Aorta (tissue), 5 donors: ENCODE measurements around the gene CYLD. TPM values are rescaled to one million over a fixed set of nuclear protein-coding genes. Genes with fewer than 3 reads are reported as not detected.

ENCODE experiments used
- ATAC-seq: fragments of 200-7000 bp; cut with Tn5 transposase; one replicate; pipeline ENCODE4 v1.9.1; 2022; ENCODE audit warnings: moderate library complexity; ENCODE audit not compliant: low FRiP score
- DNase-seq, 2 donors: peaks; one replicate each; pipeline ENCODE4 v3.0.0-alpha.2; 2020
- H3K27ac ChIP-seq, 2 donors: one replicate each; pipeline ENCODE4 v1.5.1; 2013; ENCODE audit warnings: low read length in 2 of 2, mild to moderate bottlenecking in 2 of 2, moderate library complexity in 2 of 2, control low read depth in 1 of 2, inconsistent platforms in 1 of 2, low read depth in 1 of 2
- H3K27me3 ChIP-seq, 2 donors: one replicate each; pipeline ENCODE4 v1.6.1; 2013; ENCODE audit warnings: control low read depth in 1 of 2, low read length in 1 of 2, mild to moderate bottlenecking in 1 of 2, moderate library complexity in 1 of 2; ENCODE audit not compliant: insufficient read depth in 2 of 2, control insufficient read depth in 1 of 2
- H3K36me3 ChIP-seq, 2 donors: one replicate each; pipeline ENCODE4 v1.6.1; 2013; ENCODE audit warnings: control low read depth in 1 of 2, low read length in 1 of 2, mild to moderate bottlenecking in 1 of 2; ENCODE audit not compliant: insufficient read depth in 2 of 2, control insufficient read depth in 1 of 2
- H3K4me1 ChIP-seq, 2 donors: one replicate each; pipeline ENCODE4 v1.6.1; 2013; ENCODE audit warnings: low read length in 2 of 2, control low read depth in 1 of 2, mild to moderate bottlenecking in 1 of 2, moderate library complexity in 1 of 2; ENCODE audit not compliant: insufficient read depth in 2 of 2, control insufficient read depth in 1 of 2
- H3K4me3 ChIP-seq, 2 donors: one replicate each; pipeline ENCODE4 v1.5.1; 2013; ENCODE audit warnings: low read length in 2 of 2, control low read depth in 1 of 2, mild to moderate bottlenecking in 1 of 2
- H3K9me3 ChIP-seq: one replicate; pipeline ENCODE4 v1.6.1; 2013; ENCODE audit warnings: mild to moderate bottlenecking, low read length; ENCODE audit not compliant: control insufficient read depth
- WGBS, 2 donors: extraction: QIAGEN DNeasy Blood & Tissue Kit; methylation state at CpG; one replicate each; pipeline ENCODE4 v1.1.7; 2013; 5-methylcytosine and 5-hydroxymethylcytosine counted together
- intact Hi-C, 2 donors: fragments of 100-400 bp; cut with DNase I; formaldehyde crosslinking; loops; one replicate each; pipeline versions ENCODE4 v1.14.2 to v1.15.0; 2022
- polyA plus RNA-seq, 2 donors: library from polyadenylated mRNA; stranded (reverse); fragments of 200-250 nt; gene quantifications; one replicate each; pipeline ENCODE4 v1.2.3, GENCODE V29; 2013
- total RNA-seq, 2 donors: library from RNA; stranded (reverse); fragmentation: NEBNext Ultra II Directional; extraction: Animal tissue kit (Norgen Biotek cat#: 25700); gene quantifications; one replicate each; pipeline ENCODE4 v1.2.1, GENCODE V29; 2021
- donor health status: healthy with polysubstance abuse.
- donor health status: Bipolar disorder and iron deficiency.
- donor health status: DM: no; HTN: no; CAD: no.
- donor health status: DM: no; HTN: no; CAD: no.
- donor health status: DM: yes; HTN: yes; CAD: no.

Gene CYLD
- total and polyA plus RNA-seq, 4 donors: 15.8 to 65.1 (median 42.7) TPM

DNA sequence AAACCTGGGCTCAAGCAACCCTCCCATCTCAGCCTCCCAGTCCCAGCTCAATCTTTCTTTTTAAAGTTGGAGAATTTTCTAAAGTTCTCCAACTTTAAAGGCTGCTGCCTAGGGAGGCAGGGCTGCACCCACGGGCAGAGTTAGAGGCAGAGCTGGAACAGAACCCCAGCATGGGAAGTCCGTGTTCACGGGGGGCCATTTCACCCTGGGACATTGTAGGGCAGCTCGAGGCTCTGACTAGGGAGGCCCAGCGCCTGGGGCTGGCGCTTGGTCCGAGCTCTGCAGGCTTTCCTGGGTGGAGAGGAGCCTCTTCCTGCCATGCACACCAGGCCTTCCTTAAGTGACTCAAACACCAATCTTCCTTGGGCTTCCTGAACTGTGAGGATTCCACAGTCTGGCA, 70.2 kb downstream of the CYLD start:
- 92 to 95% methylated on average over 7 of the region's 7 CpGs for WGBS, 2 donors
- no peak for DNase-seq
- H3K27me3 ChIP-seq: no peaks in the 10 kb centered on the region
- no peak overlapping the region for H3K4me3 ChIP-seq
- intact Hi-C loops: no loop called here
- no peaks in the 10 kb centered on the region for H3K4me1 ChIP-seq
- no peak for ATAC-seq
- H3K36me3 ChIP-seq: no peaks in the 10 kb centered on the region
- H3K9me3 ChIP-seq: no peaks in the 10 kb centered on the region
- no peak overlapping the region for H3K27ac ChIP-seq

DNA sequence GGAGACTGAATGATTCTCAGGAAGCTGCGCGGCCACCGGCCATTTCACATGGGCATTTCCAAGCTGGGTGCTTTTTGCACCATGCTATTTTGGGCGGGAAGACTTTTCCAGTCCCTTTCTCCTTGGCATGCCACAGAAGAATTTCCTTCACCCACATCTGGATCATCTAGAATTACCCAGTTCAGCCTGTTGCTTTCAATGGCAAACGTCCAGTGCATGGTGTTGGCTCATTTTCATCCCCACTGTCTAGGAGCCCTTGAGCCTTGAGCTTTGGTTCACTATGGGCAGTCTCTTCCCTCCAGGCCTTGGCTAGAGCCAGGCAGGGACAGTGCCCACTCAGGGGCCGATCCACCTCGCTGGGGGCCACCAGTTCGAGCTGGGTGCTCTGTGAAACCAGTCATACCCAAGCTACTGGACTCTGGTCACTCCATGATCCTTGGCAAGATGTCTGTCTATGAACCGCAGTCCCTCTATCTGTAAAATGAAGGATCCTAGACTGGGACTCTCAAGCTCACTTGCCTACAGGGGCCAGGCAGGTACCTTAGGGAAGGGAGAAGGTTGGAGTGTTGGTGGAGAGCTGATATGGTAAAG, 71.1 kb downstream of the CYLD start:
- no peaks in the 10 kb centered on the region for H3K9me3 ChIP-seq
- DNase-seq: no peak
- intact Hi-C loops: no loop called here
- H3K36me3 ChIP-seq: no peaks in the 10 kb centered on the region
- ATAC-seq: no peak
- H3K27ac ChIP-seq: no peak overlapping the region
- no peak overlapping the region for H3K4me3 ChIP-seq
- WGBS, 2 donors: 48 to 53% methylated on average over 9 of the region's 9 CpGs
- H3K27me3 ChIP-seq: no peaks in the 10 kb centered on the region
- no peaks in the 10 kb centered on the region for H3K4me1 ChIP-seq

DNA sequence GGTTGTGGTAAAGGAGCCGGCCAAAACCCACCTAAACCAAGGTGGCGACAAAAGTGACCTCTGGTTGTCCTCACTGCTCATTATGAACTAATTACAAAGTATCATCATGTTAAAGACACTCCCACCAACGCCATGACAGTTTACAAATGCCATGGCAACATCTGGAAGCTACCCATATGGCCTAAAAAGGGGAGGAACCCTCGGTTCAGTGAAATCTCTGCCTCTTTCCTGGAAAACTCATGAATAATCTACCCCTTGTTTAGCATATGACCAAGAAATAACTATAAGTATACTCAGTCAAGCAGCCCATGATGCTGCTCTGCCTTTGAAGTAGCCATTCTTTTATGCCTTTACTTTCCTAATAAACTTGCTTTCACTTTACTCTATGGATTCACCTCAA, 72.2 kb downstream of the CYLD start:
- DNase-seq (no peak), ATAC-seq (no peak)
- no peak overlapping the region for H3K4me3 ChIP-seq
- intact Hi-C loops: no loop called here
- H3K9me3 ChIP-seq: no peaks in the 10 kb centered on the region
- no peaks in the 10 kb centered on the region for H3K4me1 ChIP-seq
- 84 to 86% methylated on average over 4 of the region's 4 CpGs for WGBS, 2 donors
- H3K36me3 ChIP-seq: no peaks in the 10 kb centered on the region
- no peak overlapping the region for H3K27ac ChIP-seq
- H3K27me3 ChIP-seq: no peaks in the 10 kb centered on the region

DNA sequence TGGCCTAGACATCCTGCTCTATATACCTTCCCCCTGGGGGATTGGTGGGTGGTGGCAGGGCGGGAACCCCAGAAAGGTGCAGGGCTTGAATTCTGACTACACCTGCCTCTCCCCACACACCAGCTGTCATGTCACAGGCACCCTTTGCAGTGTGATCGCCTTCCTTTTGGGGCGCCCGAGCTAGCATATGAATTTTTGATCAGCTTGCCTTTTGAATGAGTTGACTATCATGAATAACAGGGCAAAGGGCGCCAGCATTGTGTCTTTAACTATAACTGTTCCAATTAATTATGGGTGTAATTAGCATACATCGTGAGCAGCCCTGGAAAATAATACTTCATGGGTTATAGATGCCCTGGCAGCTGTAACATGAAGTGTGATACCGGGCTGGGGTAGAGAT, 72.7 kb downstream of the CYLD start:
- 95 to 99% methylated on average over 7 of the region's 7 CpGs for WGBS, 2 donors

DNA sequence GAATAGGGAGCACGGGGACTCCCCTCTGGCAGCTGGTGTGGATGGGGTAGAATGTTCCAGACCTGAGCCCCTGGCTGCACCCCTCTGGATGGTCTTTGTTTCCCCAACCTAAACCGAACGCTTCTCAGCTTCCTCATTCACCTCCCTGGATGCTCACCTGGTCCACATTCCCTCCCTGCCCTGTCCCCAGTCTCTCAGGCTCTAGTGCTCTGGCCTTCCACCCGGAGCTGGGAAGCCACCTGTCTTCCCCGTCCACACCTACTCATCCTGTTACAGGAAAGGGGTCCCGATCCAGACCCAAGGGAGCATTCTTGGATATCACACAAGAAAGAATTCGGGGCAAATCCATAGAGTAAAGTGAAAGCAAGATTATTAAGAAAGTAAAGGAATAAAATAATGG, 73.5 kb downstream of the CYLD start:
- ATAC-seq (no peak), DNase-seq (no peak)
- H3K36me3 ChIP-seq: no peaks in the 10 kb centered on the region
- intact Hi-C loops: no loop called here
- no peak overlapping the region for H3K4me3 ChIP-seq
- no peaks in the 10 kb centered on the region for H3K4me1 ChIP-seq
- 89 to 90% methylated on average over 7 of the region's 7 CpGs for WGBS, 2 donors
- H3K27ac ChIP-seq: no peak overlapping the region
- H3K9me3 ChIP-seq: no peaks in the 10 kb centered on the region
- H3K27me3 ChIP-seq: no peaks in the 10 kb centered on the region

More for the DNA sequence above, 72.7 kb downstream of the CYLD start:
- Histone ChIP-seq H3K27ac (no peak overlapping the region), H3K4me1 (no peaks in the 10 kb centered on the region), H3K27me3 (no peaks in the 10 kb centered on the region), H3K4me3 (no peak overlapping the region), H3K9me3 (no peaks in the 10 kb centered on the region), H3K36me3 (no peaks in the 10 kb centered on the region)
- DNase-seq (no peak), ATAC-seq (no peak)
- intact Hi-C loops: no loop called here

DNA sequence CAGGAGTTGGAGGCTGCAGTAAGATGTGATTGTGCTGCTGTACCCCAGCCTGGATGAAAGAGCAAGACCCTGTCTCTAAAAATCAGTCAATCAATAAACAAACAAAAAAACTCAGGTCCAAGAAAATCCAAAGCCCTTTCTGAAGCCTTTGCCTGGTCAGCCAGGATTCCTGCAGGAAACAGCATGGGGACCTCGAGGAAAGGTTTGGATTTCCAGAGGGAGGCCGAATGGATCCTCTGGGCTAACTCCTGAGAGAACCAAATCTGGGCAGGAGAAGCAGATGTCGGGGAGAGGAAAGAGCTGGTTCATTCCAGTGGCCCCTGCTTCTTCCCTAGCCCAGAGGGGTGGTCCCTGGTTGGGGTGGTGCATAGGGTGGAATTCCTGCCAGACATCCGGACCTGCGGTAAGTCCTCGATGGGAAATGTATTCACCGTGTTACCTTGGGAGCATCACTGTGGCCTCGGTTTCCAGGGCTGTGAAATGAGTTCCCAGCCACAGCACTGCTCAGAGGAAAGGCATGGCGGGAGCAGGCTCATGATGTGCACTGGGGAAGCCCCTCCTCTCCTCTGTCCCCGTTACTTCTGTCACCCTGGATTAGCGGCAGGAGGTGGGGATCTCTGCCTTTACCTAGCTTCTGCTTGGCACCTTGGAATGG, 75.1 kb downstream of the CYLD start:
- H3K27ac ChIP-seq: no peak overlapping the region
- DNase-seq (no peak), ATAC-seq (no peak)
- H3K9me3 ChIP-seq: no peaks in the 10 kb centered on the region
- intact Hi-C loops: no loop called here
- H3K4me3 ChIP-seq: no peak overlapping the region
- H3K27me3 ChIP-seq: no peaks in the 10 kb centered on the region
- H3K4me1 ChIP-seq: no peaks in the 10 kb centered on the region
- no peaks in the 10 kb centered on the region for H3K36me3 ChIP-seq
- WGBS, 2 donors: 84 to 89% methylated on average over 11 of the region's 11 CpGs

DNA sequence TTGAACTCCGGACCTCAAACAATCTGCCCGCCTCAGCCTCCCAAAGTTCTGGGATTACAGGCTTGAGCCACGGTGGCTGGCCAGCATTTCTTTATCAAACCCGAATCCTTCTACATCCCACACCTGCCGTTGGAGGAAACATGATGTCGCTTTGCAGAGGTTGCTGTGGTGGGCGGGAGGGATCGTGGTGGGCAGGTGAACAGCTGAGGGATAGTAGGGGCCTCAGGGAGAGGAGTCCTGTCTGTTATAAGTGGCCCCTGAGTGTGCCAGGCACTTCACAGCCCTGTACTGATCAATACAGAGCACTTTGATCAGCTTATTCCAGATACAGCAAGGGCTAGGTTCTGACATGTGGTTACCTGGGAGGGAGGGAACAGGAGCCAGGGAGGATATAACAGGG, 76.5 kb downstream of the CYLD start:
- Histone ChIP-seq H3K27ac (no peak overlapping the region), H3K4me3 (no peak overlapping the region), H3K36me3 (no peaks in the 10 kb centered on the region), H3K9me3 (no peaks in the 10 kb centered on the region), H3K4me1 (no peaks in the 10 kb centered on the region), H3K27me3 (no peaks in the 10 kb centered on the region)
- ATAC-seq (no peak), DNase-seq (no peak)
- intact Hi-C loops: no loop called here
- 89 to 91% methylated on average over 8 of the region's 8 CpGs for WGBS, 2 donors

DNA sequence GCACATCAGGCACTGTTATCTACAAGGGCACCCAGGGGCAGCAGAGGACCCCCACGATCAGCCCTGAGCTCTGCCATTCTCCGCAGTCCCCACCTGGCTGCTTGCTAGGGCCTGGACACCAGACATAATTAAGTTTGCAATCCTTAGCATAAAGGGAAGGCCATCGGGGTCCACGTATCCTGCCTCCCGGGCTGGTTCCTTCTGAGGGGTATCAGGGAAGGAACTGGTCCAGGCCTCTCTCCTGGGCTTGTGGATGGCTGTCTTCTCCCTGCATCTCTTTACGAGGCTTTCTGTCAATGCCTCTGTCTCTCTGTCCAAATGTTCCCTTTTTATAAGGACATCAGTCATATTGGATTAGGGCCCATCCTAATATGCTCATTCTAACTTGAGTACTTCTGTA, 77.8 kb downstream of the CYLD start:
- ATAC-seq (no peak), DNase-seq (no peak)
- Histone ChIP-seq H3K36me3 (no peaks in the 10 kb centered on the region), H3K4me1 (no peaks in the 10 kb centered on the region), H3K27me3 (no peaks in the 10 kb centered on the region), H3K4me3 (no peak overlapping the region), H3K27ac (no peak overlapping the region), H3K9me3 (no peaks in the 10 kb centered on the region)
- 91 to 94% methylated on average over 6 of the region's 6 CpGs for WGBS, 2 donors
- intact Hi-C loops: no loop called here

DNA sequence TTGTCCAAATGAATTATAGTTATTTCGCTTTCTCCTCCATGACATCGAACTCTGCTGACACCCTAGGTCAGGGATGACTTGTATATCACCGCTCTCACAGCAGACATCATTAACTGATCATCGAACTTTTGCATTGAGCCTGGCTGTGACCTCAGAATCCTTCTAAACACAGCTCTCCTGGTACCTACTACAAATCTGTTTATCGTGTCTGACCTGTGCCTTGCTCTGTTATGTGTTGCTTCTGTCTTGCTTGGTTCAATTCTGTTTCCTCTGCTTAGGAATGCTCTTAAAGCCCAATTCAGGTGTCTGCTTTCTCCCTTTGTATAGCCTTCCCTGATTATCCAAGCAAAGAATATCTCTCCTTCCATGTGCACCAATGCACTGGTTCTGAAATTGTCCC, 78.3 kb downstream of the CYLD start:
- DNase-seq: no peak
- intact Hi-C loops: no loop called here
- no peaks in the 10 kb centered on the region for H3K9me3 ChIP-seq
- no peaks in the 10 kb centered on the region for H3K27me3 ChIP-seq
- no peak overlapping the region for H3K4me3 ChIP-seq
- no peak for ATAC-seq
- 94 to 95% methylated on average over 5 of the region's 5 CpGs for WGBS, 2 donors
- H3K4me1 ChIP-seq: no peaks in the 10 kb centered on the region
- H3K27ac ChIP-seq: no peak overlapping the region
- no peaks in the 10 kb centered on the region for H3K36me3 ChIP-seq
